WTC11 (cell line): ENCODE data around the gene TGM4. TPM values are rescaled to one million over a fixed set of nuclear protein-coding genes. Genes with fewer than 3 reads are reported as not detected.

Experiments used
- ATAC-seq: fragments of 200-7000 bp; cut with Tn5 transposase; 2 replicates; pipeline ENCODE4 v1.10.0; 2021; ENCODE audit warnings: mild to moderate bottlenecking, moderate library complexity
- CTCF ChIA-PET: fragments of 300-600 bp; sonication (Branson Sonifier 250); formaldehyde crosslinking; loops from one replicate; lab custom pipeline; 2021; ENCODE audit warnings: antibody characterized with exemption; lab: Charles Lee
- POLR2A ChIA-PET: fragments of 350-600 bp; sonication (Branson Sonifier 250); formaldehyde crosslinking; loops from one replicate; lab custom pipeline; 2021; ENCODE audit warnings: antibody characterized with exemption; lab: Charles Lee
- DNase-seq: peaks from one replicate; pipeline ENCODE4 v3.0.0; 2021; ENCODE audit warnings: low spot score
- H3K27ac Mint-ChIP-seq: 2 replicates; pipeline ENCODE4 v1.8.0; 2021; ENCODE audit warnings: mixed read lengths
- H3K27me3 Mint-ChIP-seq: 2 replicates; pipeline ENCODE4 v1.8.0; 2021; ENCODE audit warnings: low read depth, mild to moderate bottlenecking, moderate library complexity, mixed read lengths
- H3K36me3 Mint-ChIP-seq: 2 replicates; pipeline ENCODE4 v1.8.0; 2021; ENCODE audit warnings: mixed read lengths
- H3K4me1 Mint-ChIP-seq: 2 replicates; pipeline ENCODE4 v1.8.0; 2022; ENCODE audit warnings: mixed read lengths
- H3K4me3 Mint-ChIP-seq: 2 replicates; pipeline ENCODE4 v1.8.0; 2021; ENCODE audit warnings: mild to moderate bottlenecking, moderate library complexity, mixed read lengths
- H3K9me3 Mint-ChIP-seq: 2 replicates; pipeline ENCODE4 v1.8.0; 2021; ENCODE audit warnings: mixed read lengths
- AFF4 ChIP-seq: sonication (generic); formaldehyde crosslinking; IDR thresholded peaks from 2 replicates; pipeline ENCODE4 v1.8.1; 2023; ENCODE audit warnings: mild to moderate bottlenecking, missing genetic modification reagents, borderline replicate concordance
- AR ChIP-seq: fragments of 250-450 bp; sonication (Bioruptor Pico); IDR thresholded peaks from 2 replicates; pipeline ENCODE4 v1.9.0; 2021; ENCODE audit warnings: mild to moderate bottlenecking
- E2F5 ChIP-seq: sonication (generic); formaldehyde crosslinking; IDR thresholded peaks from 2 replicates; pipeline ENCODE4 v1.8.1; 2022; ENCODE audit warnings: mild to moderate bottlenecking, moderate library complexity, missing genetic modification reagents
- FOXK1 ChIP-seq: sonication (generic); formaldehyde crosslinking; IDR thresholded peaks from 2 replicates; pipeline ENCODE4 v1.8.0; 2022; ENCODE audit warnings: mild to moderate bottlenecking, moderate library complexity, missing genetic modification reagents
- FOXP1 ChIP-seq: sonication (generic); formaldehyde crosslinking; IDR thresholded peaks from 2 replicates; pipeline ENCODE4 v1.8.0; 2022; ENCODE audit warnings: missing genetic modification reagents, mild to moderate bottlenecking, moderate library complexity, borderline replicate concordance
- FOXP4 ChIP-seq: sonication (generic); formaldehyde crosslinking; IDR thresholded peaks from 2 replicates; pipeline ENCODE4 v1.8.0; 2022; ENCODE audit warnings: mild to moderate bottlenecking, missing genetic modification reagents
- IRF2 ChIP-seq: sonication (generic); formaldehyde crosslinking; IDR thresholded peaks from 2 replicates; pipeline ENCODE4 v1.8.0; 2022; ENCODE audit warnings: low read depth, missing genetic modification reagents, borderline replicate concordance
- KAT7 ChIP-seq: sonication (generic); formaldehyde crosslinking; IDR thresholded peaks from 2 replicates; pipeline ENCODE4 v1.8.1; 2023; ENCODE audit warnings: missing genetic modification reagents, mild to moderate bottlenecking, borderline replicate concordance
- MAX ChIP-seq: sonication (generic); formaldehyde crosslinking; IDR thresholded peaks from 2 replicates; pipeline ENCODE4 v1.8.0; 2022; ENCODE audit warnings: mild to moderate bottlenecking, missing genetic modification reagents
- MLX ChIP-seq: sonication (generic); formaldehyde crosslinking; IDR thresholded peaks from 2 replicates; pipeline ENCODE4 v1.8.1; 2023; ENCODE audit warnings: mild to moderate bottlenecking, missing genetic modification reagents, moderate library complexity
- NFATC4 ChIP-seq: fragments of 250-450 bp; sonication (Bioruptor Pico); IDR thresholded peaks from 2 replicates; pipeline ENCODE4 v1.9.0; 2021; ENCODE audit warnings: mild to moderate bottlenecking
- NFE2L1 ChIP-seq: sonication (generic); formaldehyde crosslinking; IDR thresholded peaks from 2 replicates; pipeline ENCODE4 v1.8.1; 2023; ENCODE audit warnings: missing genetic modification reagents
- NFYB ChIP-seq: sonication (generic); formaldehyde crosslinking; conservative IDR thresholded peaks from 2 replicates; pipeline ENCODE4 v1.8.0; 2022; ENCODE audit warnings: low read depth, missing genetic modification reagents
- NR1H2 ChIP-seq: sonication (generic); formaldehyde crosslinking; IDR thresholded peaks from 2 replicates; pipeline ENCODE4 v1.9.0; 2021; ENCODE audit warnings: mild to moderate bottlenecking, moderate library complexity, missing genetic modification reagents
- NR2C2 ChIP-seq: sonication (generic); formaldehyde crosslinking; IDR thresholded peaks from 2 replicates; pipeline ENCODE4 v1.8.0; 2022; ENCODE audit warnings: mild to moderate bottlenecking, missing genetic modification reagents
- NR3C1 ChIP-seq: sonication (generic); formaldehyde crosslinking; conservative IDR thresholded peaks from 2 replicates; pipeline ENCODE4 v1.8.1; 2023; ENCODE audit warnings: low read depth, mild to moderate bottlenecking, missing genetic modification reagents
- ZNF138 ChIP-seq: sonication (generic); formaldehyde crosslinking; conservative IDR thresholded peaks from 2 replicates; pipeline ENCODE4 v1.8.1; 2022; ENCODE audit warnings: mild to moderate bottlenecking, moderate library complexity, missing genetic modification reagents
- ZNF317 ChIP-seq: sonication (generic); formaldehyde crosslinking; IDR thresholded peaks from 2 replicates; pipeline ENCODE4 v1.8.1; 2023; ENCODE audit warnings: low read depth, mild to moderate bottlenecking, moderate library complexity, missing genetic modification reagents, borderline replicate concordance
- ZNF512 ChIP-seq: sonication (generic); formaldehyde crosslinking; IDR thresholded peaks from 2 replicates; pipeline ENCODE4 v1.8.1; 2022; ENCODE audit warnings: missing genetic modification reagents, borderline replicate concordance
- total RNA-seq: library from RNA; stranded (reverse); gene quantifications from 3 replicates; pipeline ENCODE4 v1.2.3, GENCODE V29; 2021

The TGM4 gene
- total RNA-seq, 1 experiment from 2014 or later: not detected

GRCh38 chr3:44880284-44880683 is 5.9 kb downstream of the TGM4 start (continued):
- TF ChIP-seq IRF2 (CRISPR knock-in tag): no peak

- Mint-ChIP-seq H3K27ac (no peak overlapping the region), H3K4me3 (no peak overlapping the region), H3K9me3 (peaks cover 14% of the 10 kb centered on the region; the same call in 1 of the 2 replicates), H3K27me3 (no peaks in the 10 kb centered on the region; the same call in 1 of the 2 replicates), H3K36me3 (no peaks in the 10 kb centered on the region), H3K4me1 (peaks cover 26% of the 10 kb centered on the region)
- POLR2A ChIA-PET: no interaction called here
- CTCF ChIA-PET: no interaction called here
- no peak for TF ChIP-seq E2F5 (CRISPR knock-in tag)
- no peak for TF ChIP-seq MAX (CRISPR knock-in tag)
- TF ChIP-seq AR: no peak
- no peak for TF ChIP-seq KAT7 (CRISPR knock-in tag)
- no peak for TF ChIP-seq NFATC4 (CRISPR knock-in tag)
- no peak for TF ChIP-seq NR2C2 (CRISPR knock-in tag)
- no peak for TF ChIP-seq ZNF512 (CRISPR knock-in tag)
- TF ChIP-seq MLX (CRISPR knock-in tag): no peak
- no peak for TF ChIP-seq NR1H2
- no peak for TF ChIP-seq AFF4 (CRISPR knock-in tag)
- no peak for TF ChIP-seq NR3C1
- no peak for TF ChIP-seq NFE2L1 (CRISPR knock-in tag)
- TF ChIP-seq NFYB: no peak
- TF ChIP-seq FOXP4: no peak
- no peak for TF ChIP-seq ZNF317 (CRISPR knock-in tag)
- TF ChIP-seq FOXK1: no peak
- TF ChIP-seq FOXP1 (CRISPR knock-in tag): no peak
- no peak for TF ChIP-seq ZNF138 (CRISPR knock-in tag)
- DNase-seq (no peak), ATAC-seq (peak; percentile 55; the same call in 1 of the 2 replicates)
Measured at GRCh38 chr3:44883213-44883955, 9.0 kb downstream of the TGM4 start.
